Keratinocyte (primary cell): ENCODE results near the gene IKZF5.

Experiments
- EZH2 ChIP-seq: IDR thresholded peaks from one replicate; pipeline ENCODE4 v1.6.1; 2012; ENCODE audit warnings: inconsistent platforms, mild to moderate bottlenecking, low read length, moderate library complexity
- TF ChIP-seq, protein P1 (sequence below), 3 experiments: IDR thresholded peaks in 1 of 3; conservative IDR thresholded peaks in 1 of 3; optimal IDR thresholded peaks in 1 of 3; 2 replicates in 2 of 3; 3 replicates in 1 of 3; pipeline versions ENCODE3 to v1.5.1; 2011; ENCODE audit warnings: low read length in 3 of 3, mild to moderate bottlenecking in 3 of 3, moderate library complexity in 2 of 3, control low read depth in 1 of 3, inconsistent platforms in 1 of 3; ENCODE audit not compliant: insufficient read depth in 2 of 3; ENCODE audit errors: extremely low read depth in 1 of 3

DNA sequence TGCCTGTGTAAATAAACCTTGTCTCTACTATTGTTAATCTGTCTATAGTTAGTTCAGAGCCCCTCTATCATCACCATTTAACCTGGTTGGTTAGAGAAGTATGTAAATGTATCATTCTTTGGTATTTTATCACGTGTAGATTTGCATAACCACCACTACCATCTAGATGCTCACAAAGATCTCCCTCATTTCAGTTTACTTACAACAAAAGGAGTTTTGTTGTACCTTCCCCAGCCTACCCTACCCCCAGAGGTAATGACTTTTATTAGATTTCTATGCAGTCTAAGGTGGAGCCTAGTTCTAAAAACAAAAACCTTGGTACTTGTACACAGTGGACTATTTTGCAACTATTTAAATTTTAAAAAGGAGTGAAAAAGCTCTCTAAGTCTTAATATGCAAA is 17.7 kb upstream of the IKZF5 start:
- TF ChIP-seq, protein P1, sequence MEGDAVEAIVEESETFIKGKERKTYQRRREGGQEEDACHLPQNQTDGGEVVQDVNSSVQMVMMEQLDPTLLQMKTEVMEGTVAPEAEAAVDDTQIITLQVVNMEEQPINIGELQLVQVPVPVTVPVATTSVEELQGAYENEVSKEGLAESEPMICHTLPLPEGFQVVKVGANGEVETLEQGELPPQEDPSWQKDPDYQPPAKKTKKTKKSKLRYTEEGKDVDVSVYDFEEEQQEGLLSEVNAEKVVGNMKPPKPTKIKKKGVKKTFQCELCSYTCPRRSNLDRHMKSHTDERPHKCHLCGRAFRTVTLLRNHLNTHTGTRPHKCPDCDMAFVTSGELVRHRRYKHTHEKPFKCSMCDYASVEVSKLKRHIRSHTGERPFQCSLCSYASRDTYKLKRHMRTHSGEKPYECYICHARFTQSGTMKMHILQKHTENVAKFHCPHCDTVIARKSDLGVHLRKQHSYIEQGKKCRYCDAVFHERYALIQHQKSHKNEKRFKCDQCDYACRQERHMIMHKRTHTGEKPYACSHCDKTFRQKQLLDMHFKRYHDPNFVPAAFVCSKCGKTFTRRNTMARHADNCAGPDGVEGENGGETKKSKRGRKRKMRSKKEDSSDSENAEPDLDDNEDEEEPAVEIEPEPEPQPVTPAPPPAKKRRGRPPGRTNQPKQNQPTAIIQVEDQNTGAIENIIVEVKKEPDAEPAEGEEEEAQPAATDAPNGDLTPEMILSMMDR (optimal IDR thresholded peaks at IDR 0.05 in 1 of 3, IDR thresholded peaks at IDR 0.05 in 1 of 3, conservative IDR thresholded peaks at IDR 0.05 in 1 of 3; ENCODE audit: extremely low read depth in 1 of 3, insufficient read depth in 2 of 3, low read length in 3 of 3): no peak
- no peak for TF ChIP-seq EZH2
